ENCODE data around the gene CFAP251.
"Not testable (repeated sequence)": the region's sequence is repeated elsewhere in the genome, so short reads cannot be mapped to it uniquely, and the experiment has no call there.

Gene CFAP251

GRCh38 chr12:121903202-121903601 is 15.2 kb upstream of the CFAP251 start:
- DNase-seq (ENCODE audit: low read depth, low spot score): no peak

- DNase-seq (ENCODE audit: low read depth, low spot score): no peak
Measured at GRCh38 chr12:121905746-121906145, 12.6 kb upstream of the CFAP251 start.

- no peak for DNase-seq (ENCODE audit: low read depth, low spot score)
Measured at GRCh38 chr12:121908702-121909101, 9.7 kb upstream of the CFAP251 start.

- no peak for DNase-seq (ENCODE audit: low read depth, low spot score)
Measured at GRCh38 chr12:121911824-121912585, 6.4 kb upstream of the CFAP251 start.

- DNase-seq (ENCODE audit: low read depth, low spot score): no peak
Measured at GRCh38 chr12:121915841-121916321, 2.5 kb upstream of the CFAP251 start.

GRCh38 chr12:121916719-121917118 is 1.7 kb upstream of the CFAP251 start:
- DNase-seq (ENCODE audit: low read depth, low spot score): no peak

GRCh38 chr12:121918679-121919038 is 267 bp downstream of the CFAP251 start:
- DNase-seq (ENCODE audit: low read depth, low spot score): no peak

- DNase-seq (ENCODE audit: low read depth, low spot score): no peak
Measured at GRCh38 chr12:121921066-121921465, 2.7 kb downstream of the CFAP251 start.

- no peak for DNase-seq (ENCODE audit: low read depth, low spot score)
Measured at GRCh38 chr12:121925358-121925695, 6.9 kb downstream of the CFAP251 start.

GRCh38 chr12:121926874-121927706 is 8.7 kb downstream of the CFAP251 start:
- no peak for DNase-seq (ENCODE audit: low read depth, low spot score)

GRCh38 chr12:121927813-121928212 is 9.4 kb downstream of the CFAP251 start:
- no peak for DNase-seq (ENCODE audit: low read depth, low spot score)

- not testable (repeated sequence) for DNase-seq (ENCODE audit: low read depth, low spot score)
Measured at GRCh38 chr12:121929545-121929944, 11.2 kb downstream of the CFAP251 start.

GRCh38 chr12:121930862-121931261 is 12.5 kb downstream of the CFAP251 start:
- DNase-seq (ENCODE audit: low read depth, low spot score): no peak

GRCh38 chr12:121932176-121932536 is 13.8 kb downstream of the CFAP251 start:
- DNase-seq (ENCODE audit: low read depth, low spot score): no peak

- no peak for DNase-seq (ENCODE audit: low read depth, low spot score)
Measured at GRCh38 chr12:121932914-121933521, 14.6 kb downstream of the CFAP251 start.

GRCh38 chr12:121933522-121934308 is 15.3 kb downstream of the CFAP251 start:
- no peak for DNase-seq (ENCODE audit: low read depth, low spot score)

- DNase-seq (ENCODE audit: low read depth, low spot score): no peak
Measured at GRCh38 chr12:121934309-121934664, 15.9 kb downstream of the CFAP251 start.

GRCh38 chr12:121937654-121938053 is 19.3 kb downstream of the CFAP251 start:
- no peak for DNase-seq (ENCODE audit: low read depth, low spot score)

GRCh38 chr12:121939186-121939585 is 20.8 kb downstream of the CFAP251 start:
- no peak for DNase-seq (ENCODE audit: low read depth, low spot score)

- DNase-seq (ENCODE audit: low read depth, low spot score): no peak
Measured at GRCh38 chr12:121939992-121940766, 21.8 kb downstream of the CFAP251 start.

- no peak for DNase-seq (ENCODE audit: low read depth, low spot score)
Measured at GRCh38 chr12:121942145-121942718, 23.8 kb downstream of the CFAP251 start.

All from activated naive CD8-positive, alpha-beta T cell treated with anti-CD3 and anti-CD28 coated beads, Interleukin-2, amount 50 U/mL, for 16 hours (primary cell).